DMS79 (cell line): ENCODE data around the gene ASPN.

ENCODE experiments used
- DNase-seq: peaks from one replicate; lab custom pipeline; 2025; lab: John Stamatoyannopoulos, UW

ASPN gene

DNA sequence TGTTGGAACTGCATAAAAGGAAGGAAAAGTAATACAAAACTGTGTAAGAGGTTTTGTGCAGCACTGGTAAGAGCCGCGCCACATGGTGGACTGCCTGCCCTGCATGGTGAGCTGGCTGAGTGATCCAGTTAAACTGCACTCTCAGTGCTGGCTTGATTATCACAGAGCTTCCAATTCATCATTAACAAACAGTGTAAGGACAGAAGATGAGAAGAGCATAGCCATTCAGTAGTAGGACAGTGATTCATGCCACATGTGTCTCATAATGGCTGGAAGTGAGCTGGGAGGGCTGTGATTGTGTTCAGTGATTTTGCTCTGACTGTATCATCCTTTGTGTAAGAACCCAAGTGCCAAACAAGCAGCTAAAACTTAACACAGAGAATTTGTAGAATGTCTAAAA is 14.1 kb downstream of the ASPN start:
- no peak for DNase-seq

- DNase-seq = no peak
These were observed 14.8 kb downstream of the ASPN start for GRCh38 chr9:92467511-92467910.

GRCh38 chr9:92467041-92467440 is 15.3 kb downstream of the ASPN start:
- no peak for DNase-seq

DNA sequence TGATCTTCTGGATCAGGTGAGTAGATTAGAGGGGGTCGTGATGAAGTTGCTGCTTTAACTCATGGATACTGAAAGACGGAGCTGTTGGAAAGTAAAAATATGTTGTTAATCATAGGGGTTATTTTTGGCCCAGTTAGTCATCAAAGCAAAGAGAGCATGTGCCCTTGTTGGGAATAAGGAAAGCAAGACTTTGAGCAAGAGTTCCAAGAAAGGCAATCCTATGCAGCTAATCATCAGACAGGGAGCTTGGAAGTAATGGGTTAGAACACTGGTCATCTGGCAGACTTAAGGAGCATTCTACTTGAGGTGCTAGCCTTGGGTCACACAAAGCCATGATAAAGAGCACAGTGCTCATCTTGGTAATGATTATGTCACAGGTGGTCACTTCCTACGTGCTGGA is 18.3 kb downstream of the ASPN start:
- DNase-seq = no peak

- DNase-seq = no peak
These were observed 18.9 kb downstream of the ASPN start for GRCh38 chr9:92463387-92463786.

DNA sequence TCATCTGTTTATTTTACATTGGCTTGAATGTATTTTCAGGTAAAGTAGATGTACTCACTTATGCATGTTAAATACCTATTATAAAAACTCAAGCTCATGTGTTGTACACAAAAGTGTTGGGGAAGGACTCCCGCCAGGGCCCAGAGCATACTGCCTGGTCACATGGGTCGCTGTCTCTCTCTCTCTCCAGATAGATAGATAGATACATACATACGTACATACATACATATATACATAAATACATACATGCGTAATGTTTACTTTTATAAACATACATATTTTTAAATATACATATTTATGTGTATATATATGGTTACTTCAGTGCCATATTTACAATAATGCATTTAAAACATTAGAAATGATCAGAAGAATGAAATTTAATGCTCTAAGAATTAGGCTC is 24.7 kb downstream of the ASPN start:
- DNase-seq = no peak

DNA sequence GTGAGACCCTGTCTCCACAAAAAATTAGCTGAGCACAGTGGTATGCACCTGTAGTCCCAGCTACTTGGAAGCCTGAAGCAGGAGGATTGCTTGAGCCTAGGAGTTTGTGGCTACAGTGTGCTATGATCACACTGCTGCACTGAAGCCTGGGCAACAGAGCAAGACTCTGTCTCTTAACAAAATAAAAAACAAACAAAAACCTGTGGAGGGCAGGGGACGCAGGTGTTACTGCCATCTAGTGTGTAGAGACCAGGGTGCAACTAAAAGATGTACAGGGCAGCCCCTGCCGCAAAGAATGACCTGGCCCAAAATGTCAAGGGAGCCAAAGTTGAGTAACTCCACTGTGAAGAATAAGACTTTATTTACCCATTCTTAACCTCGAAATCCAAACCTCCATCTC is 27.1 kb downstream of the ASPN start:
- no peak for DNase-seq

DNA sequence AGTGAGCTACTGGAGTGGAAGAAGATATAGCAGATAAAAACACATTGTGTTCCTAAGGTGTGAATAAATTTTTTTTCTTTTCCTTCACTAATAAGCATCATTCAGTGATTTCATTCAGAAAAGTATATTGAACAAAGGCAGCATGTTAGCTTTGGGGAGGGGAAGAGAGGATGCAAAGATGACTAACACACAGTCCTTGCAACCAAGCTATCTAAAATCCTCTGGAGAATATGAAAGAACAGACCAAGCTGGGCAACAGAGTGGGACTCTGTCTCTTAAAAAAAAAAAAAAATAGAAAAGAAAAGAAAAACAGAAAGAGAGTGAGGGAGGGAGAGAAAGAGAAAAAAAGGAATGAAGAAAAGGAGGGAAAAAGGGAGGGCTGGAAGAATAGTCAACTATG is 35.8 kb downstream of the ASPN start:
- no peak for DNase-seq

- DNase-seq = no peak
These were observed 37.5 kb downstream of the ASPN start for GRCh38 chr9:92444841-92445240.

GRCh38 chr9:92440751-92441046 is 41.6 kb downstream of the ASPN start:
- DNase-seq = no peak

- DNase-seq = no peak
These were observed 42.2 kb downstream of the ASPN start for GRCh38 chr9:92439921-92440750.

DNA sequence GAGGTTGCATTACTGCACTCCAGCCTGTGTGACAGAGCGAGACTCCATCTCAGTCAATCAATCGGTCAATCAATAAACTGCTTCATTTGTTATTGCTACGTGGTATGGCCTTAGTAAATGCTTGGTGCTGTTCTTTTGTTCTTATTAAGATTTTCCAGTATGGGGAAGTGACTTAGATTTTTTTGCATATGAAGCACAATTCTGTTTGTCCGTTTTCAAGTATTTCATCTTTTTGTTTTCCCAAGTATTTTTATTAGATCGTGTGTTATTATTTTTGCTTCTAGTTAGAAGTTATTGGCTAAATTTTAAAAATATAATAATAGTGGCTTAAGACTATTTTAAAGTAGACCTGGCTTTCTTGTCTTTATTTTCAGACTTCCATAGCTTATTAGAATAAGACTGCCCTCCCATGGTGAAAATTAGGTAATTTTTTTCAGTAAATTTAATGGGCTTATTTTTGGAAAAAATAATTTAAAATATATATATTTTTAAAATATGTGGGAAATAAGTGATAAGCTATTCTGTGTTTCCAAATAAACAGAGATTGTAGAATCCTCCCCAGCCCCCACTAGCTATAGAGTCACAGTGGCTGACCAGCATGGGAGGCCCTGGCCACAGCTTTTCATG is 43.3 kb downstream of the ASPN start:
- no peak for DNase-seq

- DNase-seq = no peak
These were observed 47.0 kb downstream of the ASPN start for GRCh38 chr9:92435263-92435662.

DNA sequence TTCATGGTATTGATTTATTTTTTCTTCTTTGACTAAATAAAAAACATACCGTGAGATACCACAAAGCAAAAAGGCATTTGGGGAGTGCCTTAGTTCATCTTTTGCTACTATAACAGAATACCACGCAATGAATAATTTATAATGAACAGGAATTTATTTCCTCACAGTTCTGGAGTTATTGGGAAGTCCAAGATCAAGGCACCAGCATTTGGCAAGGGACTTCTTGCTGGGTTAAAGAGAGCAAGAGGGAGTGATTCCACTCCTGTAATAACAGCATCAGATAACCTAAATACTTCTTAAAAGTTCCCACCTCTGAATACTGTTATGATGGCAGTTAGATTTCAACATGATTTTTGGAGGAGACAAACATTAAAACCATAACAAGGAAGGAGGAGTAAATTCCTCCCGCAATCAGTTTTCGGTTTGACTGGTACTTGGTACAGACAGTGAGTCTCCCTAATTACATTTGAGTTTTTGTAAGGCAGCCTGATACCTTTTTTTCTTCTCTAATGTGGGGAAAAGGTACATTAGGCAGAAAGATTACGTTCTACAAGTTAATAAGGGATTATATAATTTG is 49.2 kb downstream of the ASPN start:
- no peak for DNase-seq

- no peak for DNase-seq
These were observed 50.0 kb downstream of the ASPN start for GRCh38 chr9:92432350-92432749.

DNA sequence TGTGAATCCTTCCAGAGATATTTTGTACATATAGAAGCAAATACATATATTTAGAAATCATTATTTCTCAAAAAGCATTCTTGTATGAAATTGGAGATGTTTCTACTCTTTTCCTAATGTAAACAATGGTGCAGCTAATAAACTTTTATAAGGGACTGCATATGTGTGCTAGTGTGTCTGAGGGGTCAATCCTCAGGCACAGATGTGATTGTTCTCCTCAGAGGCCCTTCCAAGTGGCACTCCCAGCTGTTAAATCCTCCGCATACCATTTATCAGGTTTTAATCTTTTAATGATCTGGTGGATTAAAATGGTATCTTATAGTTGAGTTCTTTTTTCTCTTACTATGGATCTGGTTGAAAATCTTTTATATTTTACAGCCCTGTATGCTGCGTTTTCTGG is 52.5 kb downstream of the ASPN start:
- no peak for DNase-seq

DNA sequence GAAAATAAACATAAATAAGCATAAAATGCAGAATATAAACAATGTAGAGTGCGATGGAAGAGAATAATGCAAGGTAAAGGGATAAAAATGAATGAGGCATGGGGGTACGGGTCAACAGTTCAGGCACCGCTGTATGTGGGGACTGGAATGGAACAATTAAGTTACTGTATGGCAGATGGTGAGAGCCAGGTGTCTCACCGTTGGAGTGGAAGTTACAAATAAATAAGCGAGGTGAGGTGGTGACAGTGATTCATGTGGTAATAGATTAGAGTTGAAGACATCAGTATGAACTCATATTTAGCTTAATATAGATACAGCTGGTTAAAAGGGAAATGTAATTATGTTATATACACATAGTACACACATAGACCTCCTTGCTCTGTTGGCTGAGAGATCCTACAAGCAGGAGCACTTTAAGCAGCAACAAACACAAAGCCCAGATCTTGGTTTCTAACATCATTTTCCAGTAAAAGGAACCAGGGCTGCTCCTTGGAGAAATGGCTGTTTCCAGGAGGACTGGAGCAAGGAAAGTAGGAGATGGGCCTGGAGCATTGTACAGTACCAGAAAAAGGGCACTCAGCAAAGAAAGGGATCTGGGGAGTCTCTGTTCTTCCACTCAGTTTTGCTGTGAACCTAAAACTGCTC is 55.7 kb downstream of the ASPN start:
- DNase-seq = no peak

GRCh38 chr9:92425474-92425873 is 56.8 kb downstream of the ASPN start:
- no peak for DNase-seq

DNA sequence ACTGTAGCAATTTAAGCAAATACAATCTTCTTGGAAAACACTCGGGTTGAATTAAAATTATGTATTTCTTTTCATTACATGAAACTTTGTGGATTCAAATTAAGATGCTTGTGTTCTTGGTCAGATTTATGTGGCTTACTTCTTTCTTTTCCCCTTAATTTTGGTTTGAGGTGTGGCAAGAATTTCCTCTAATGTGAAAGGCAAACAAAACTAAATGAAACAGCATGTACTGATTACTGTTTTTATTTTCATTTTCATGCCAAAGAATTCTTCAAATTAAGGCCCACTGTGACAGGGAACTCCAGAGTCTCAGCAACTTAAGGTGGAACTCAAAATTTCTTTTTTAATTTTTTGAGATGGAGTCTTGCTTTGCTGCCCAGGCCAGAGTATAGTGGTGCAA is 58.0 kb downstream of the ASPN start, which contains the start of gene OMD:
Gene OMD, minus strand, starts transcription at position 132 of the 400 bp plus-strand sequence. CDS start 6,913 bp downstream, outside the sequence.
- DNase-seq = no peak

DNA sequence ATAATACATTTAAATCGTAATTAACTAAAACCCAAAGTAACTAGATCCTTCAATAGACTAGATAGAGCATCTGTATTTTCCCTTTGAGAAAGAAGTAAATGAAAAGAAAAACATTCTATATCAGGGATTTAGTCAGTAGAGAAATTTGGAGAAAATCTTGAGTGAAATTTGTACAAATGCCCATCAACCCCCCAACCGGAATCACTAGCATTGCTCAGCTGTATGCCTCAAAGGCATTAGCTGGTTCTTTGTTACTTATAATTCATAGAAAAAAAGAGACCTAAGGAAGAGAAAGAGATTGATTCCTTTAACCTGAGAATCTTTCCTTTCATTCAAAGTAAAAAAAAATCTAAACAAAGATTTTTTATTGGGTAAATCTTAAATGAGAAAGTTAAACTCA is 58.7 kb downstream of the ASPN start:
- DNase-seq = no peak

DNA sequence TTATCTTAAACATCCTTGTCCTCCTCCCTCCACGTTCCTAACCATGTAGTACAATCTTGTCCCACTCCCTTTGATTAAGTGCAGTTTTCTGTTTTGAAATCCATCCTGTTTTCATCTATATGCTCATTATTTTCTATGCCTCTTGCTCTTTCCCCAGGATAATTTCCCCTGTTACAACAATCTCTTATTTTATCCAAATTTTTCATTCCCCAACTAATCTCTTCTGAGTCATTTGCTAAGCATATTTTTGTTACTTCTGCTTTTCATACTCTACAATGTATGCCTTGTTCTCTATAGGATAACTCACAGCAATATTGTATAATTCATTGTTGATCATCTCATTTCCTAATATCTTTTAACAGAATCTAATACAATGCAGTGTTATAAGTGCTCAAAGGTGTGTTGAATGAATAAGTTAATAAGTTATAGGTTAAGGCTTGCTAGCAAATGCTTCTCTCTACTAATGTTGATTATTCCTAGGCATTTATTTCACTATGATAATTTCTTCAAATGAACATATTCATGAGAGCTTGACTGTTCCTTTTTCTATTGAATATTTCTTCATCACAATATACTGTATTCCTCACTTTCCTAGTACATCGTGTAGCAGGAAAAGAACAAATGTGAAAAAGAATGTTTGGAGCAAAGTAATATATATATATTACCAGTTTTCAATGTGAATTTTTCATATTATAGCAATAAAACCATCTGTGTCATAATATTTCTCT is 59.5 kb downstream of the ASPN start:
- DNase-seq = no peak

GRCh38 chr9:92414566-92414965 is 67.7 kb downstream of the ASPN start:
- DNase-seq = no peak
